Activated CD8-positive, alpha-beta memory T cell treated with anti-CD3 and anti-CD28 coated beads, Interleukin-2, amount 10 ng/mL, durations not matched to agents 7 days and 5 days (primary cell): ENCODE results near the gene INPP5A. TPM values are rescaled to one million over a fixed set of nuclear protein-coding genes. Genes with fewer than 3 reads are reported as not detected.
"Not testable (repeated sequence)": the region's sequence is repeated elsewhere in the genome, so short reads cannot be mapped to it uniquely, and the experiment has no call there.

ENCODE experiments used
- ATAC-seq: fragments of 150-1000 bp; cut with Tn5 transposase; one replicate; pipeline ENCODE4 v1.10.0; 2021; ENCODE audit warnings: moderate library complexity
- CTCF ChIA-PET: fragments of 350-600 bp; sonication (Branson Sonifier 250); formaldehyde crosslinking; loops from one replicate; lab custom pipeline; 2021; ENCODE audit warnings: antibody characterized with exemption; lab: Charles Lee
- DNase-seq: peaks from one replicate; pipeline ENCODE4 v3.0.0-alpha.2; 2020
- H3K27ac Mint-ChIP-seq: one replicate; pipeline ENCODE4 v1.8.0; 2021; ENCODE audit warnings: mild to moderate bottlenecking, mixed read lengths
- H3K27me3 Mint-ChIP-seq: one replicate; pipeline ENCODE4 v1.8.0; 2021; ENCODE audit warnings: mixed read lengths
- H3K36me3 Mint-ChIP-seq: one replicate; pipeline ENCODE4 v1.8.0; 2021; ENCODE audit warnings: mild to moderate bottlenecking, mixed read lengths
- H3K4me1 Mint-ChIP-seq: one replicate; pipeline ENCODE4 v1.8.0; 2021; ENCODE audit warnings: mixed read lengths
- H3K4me3 Mint-ChIP-seq: one replicate; pipeline ENCODE4 v1.8.0; 2021; ENCODE audit warnings: mild to moderate bottlenecking, moderate library complexity, mixed read lengths
- H3K9me3 Mint-ChIP-seq: one replicate; pipeline ENCODE4 v1.8.0; 2022; ENCODE audit warnings: low read depth, mixed read lengths
- total RNA-seq, 2 experiments: library from RNA; stranded (reverse); gene quantifications; one replicate each; pipeline ENCODE4 v1.2.3, GENCODE V29; 2021

Gene INPP5A
- total RNA-seq, 2 experiments from 2014 or later: 6.6 to 7.0 TPM

DNA sequence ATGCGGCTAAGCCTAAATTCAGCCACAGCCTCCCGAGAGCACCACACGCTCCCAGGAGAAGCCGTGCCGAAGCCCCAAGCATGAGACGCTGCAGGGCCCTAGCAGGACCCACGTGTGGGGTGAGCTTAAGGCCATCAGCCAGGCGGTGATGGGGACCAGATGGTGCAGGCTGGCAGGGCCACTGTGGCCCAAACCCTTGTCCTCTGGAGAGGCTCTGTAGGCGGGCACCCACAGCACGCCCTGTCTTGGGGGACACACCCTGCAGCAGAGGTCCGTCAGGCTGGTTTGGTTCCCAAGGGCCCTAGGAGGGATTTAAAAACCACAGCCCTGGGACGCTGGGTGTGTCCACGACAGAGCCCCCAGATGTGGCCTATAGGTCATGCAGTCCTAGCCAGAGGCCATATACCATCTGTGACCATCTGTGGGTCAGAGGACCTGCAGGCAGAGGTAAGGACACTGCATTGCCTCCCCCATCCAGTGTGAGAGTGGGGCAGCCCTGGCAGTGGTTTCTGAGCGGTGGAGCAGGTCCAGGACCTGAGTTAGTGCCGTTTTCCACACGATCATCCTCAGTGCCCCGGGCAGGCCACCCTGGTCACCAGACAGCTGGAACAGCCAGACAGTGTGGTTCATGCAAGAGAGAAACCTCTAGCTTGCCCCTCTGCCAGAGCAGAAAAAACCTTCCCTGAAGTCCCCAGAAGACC is 39.6 kb upstream of the INPP5A start:
- H3K27me3 Mint-ChIP-seq: peaks cover 13% of the 10 kb centered on the region
- ATAC-seq (no peak), DNase-seq (no peak)
- CTCF ChIA-PET: no interaction called here
- H3K27ac Mint-ChIP-seq: no peak overlapping the region
- no peak overlapping the region for H3K4me3 Mint-ChIP-seq
- H3K9me3 Mint-ChIP-seq: no peaks in the 10 kb centered on the region
- no peaks in the 10 kb centered on the region for H3K36me3 Mint-ChIP-seq
- no peaks in the 10 kb centered on the region for H3K4me1 Mint-ChIP-seq

DNA sequence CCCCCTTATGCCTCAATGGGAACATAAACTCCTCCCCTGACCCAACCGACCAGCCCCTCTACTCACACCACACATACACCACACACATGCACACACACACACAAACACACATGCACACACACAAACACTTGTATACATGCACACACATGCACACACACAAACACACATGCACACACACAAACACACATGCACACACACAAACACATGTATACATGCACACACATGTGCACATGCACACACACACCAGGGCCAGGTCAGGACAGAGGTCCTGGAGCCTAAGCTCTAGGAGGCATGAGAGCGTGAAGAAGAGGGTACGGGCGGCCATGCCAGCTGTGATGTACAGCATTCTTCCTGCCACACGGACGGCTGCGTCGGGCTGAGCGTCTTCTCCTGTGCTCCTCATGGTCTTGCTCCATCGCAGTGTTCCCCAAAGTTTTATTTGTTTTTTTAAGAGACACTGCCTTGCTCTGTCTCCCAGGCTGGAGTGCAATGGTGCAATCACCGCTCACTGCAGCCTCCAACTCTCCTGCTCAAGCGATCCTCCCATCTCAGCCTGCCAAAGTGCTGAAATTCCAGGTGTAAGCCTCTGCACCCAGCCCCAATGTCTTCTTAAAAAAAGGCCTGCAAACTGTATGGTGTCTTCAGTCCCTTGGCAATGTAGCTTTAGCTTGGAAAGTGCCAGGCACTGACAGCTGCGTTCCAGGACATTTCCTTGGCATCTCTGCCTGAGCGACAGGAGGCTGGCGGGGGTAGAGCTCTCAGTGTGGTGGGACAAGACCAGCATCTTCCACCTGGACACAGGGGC is 38.8 kb upstream of the INPP5A start:
- no peaks in the 10 kb centered on the region for H3K9me3 Mint-ChIP-seq
- CTCF ChIA-PET: no interaction called here
- no peak for DNase-seq

DNA sequence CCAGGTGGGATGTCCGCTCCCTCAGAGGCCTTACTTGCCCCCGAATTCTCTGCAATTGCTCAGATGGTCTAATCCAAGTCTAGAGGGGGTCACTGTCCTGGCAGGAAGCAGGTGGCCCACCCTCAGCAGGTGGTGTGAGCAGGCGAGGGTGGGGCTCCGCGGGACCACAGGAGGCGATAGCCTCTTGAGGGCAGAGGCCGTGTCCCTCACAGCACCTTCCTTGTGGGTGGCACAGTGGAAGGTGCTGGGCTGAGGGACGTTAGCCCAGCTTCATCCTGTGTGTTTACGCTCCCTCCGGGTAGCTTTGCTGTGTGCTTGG is 38.3 kb upstream of the INPP5A start:
- H3K27me3 Mint-ChIP-seq: peaks cover 12% of the 10 kb centered on the region
- CTCF ChIA-PET: no interaction called here
- no peaks in the 10 kb centered on the region for H3K9me3 Mint-ChIP-seq
- ATAC-seq: no peak
- H3K4me1 Mint-ChIP-seq: no peaks in the 10 kb centered on the region
- DNase-seq: no peak
- H3K4me3 Mint-ChIP-seq: no peak overlapping the region
- H3K27ac Mint-ChIP-seq: no peak overlapping the region
- no peaks in the 10 kb centered on the region for H3K36me3 Mint-ChIP-seq

More for the DNA sequence above, 38.8 kb upstream of the INPP5A start:
- ATAC-seq: no peak
- H3K27me3 Mint-ChIP-seq: peaks cover 12% of the 10 kb centered on the region
- no peaks in the 10 kb centered on the region for H3K4me1 Mint-ChIP-seq
- no peaks in the 10 kb centered on the region for H3K36me3 Mint-ChIP-seq
- no peak overlapping the region for H3K27ac Mint-ChIP-seq
- no peak overlapping the region for H3K4me3 Mint-ChIP-seq

DNA sequence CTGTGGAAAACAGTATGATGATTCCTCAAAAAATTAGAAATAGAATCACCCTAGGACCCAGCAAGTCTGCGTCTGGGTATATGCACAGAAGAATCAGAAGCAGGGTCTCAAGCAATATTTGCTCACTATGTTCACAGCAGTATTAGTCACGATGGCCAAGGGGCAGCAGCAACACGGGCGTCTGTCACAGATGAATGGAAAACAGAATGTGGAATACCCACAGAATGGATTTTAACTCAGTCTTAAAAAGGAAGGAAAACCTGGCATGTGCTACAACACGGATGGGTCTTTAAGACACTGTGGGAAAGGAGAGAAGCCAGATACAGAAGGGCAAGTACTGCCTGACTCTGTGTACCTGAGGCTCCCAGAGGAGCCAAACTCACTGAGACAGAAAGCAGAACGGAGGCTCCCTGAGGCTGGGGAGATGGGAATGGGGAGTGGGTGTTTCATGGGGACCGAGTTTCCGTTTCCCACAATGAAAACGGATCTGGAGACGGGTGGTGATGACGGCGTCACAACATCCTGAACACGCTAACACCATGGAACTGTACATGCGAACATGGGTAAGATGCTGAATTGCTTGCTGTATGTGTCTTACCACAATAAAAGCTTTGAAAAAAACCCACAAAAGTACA is 36.7 kb upstream of the INPP5A start:
- Mint-ChIP-seq H3K27ac (no peak overlapping the region), H3K27me3 (peaks cover 7% of the 10 kb centered on the region)
- CTCF ChIA-PET: no interaction called here

DNA sequence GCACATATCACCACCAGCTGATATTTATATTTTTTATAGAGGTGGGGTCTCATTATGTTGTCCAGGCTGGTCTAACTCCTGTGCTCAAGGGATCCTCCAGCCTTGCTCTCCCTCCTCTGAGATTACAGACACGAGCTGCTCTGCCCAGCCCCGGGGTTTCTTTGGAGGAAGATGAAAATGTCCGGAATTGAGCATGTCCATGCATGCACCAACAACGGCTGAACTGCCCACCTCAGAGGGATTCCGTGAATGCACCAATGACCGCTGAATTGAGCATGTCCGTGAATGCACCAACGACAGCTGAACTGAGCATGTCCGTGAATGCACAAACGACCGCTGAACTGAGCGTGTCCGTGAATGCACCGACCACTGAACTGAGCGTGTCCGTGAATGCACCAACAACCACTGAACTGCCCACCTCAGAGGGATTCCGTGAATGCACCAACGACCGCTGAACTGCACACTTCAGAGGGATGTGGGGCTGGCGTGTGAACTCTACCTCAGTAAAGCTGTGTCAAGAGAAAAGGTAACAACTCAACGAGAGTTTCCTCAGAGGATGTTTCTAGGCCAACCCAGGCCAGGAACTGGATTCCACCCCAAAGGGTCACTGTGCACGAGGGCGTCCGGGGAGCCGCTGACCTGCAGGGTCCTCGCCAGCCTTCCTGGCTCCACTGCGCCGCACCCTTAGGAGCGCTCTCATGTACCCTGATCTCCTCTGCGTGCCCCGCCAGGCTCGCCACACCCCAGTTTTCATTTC is 34.9 kb upstream of the INPP5A start:
- no peaks in the 10 kb centered on the region for H3K4me1 Mint-ChIP-seq
- CTCF ChIA-PET: no interaction called here

More for the DNA sequence above, 36.7 kb upstream of the INPP5A start:
- Mint-ChIP-seq H3K4me3 (no peak overlapping the region), H3K36me3 (no peaks in the 10 kb centered on the region), H3K4me1 (no peaks in the 10 kb centered on the region), H3K9me3 (no peaks in the 10 kb centered on the region)
- no peak for DNase-seq
- ATAC-seq: no peak

DNA sequence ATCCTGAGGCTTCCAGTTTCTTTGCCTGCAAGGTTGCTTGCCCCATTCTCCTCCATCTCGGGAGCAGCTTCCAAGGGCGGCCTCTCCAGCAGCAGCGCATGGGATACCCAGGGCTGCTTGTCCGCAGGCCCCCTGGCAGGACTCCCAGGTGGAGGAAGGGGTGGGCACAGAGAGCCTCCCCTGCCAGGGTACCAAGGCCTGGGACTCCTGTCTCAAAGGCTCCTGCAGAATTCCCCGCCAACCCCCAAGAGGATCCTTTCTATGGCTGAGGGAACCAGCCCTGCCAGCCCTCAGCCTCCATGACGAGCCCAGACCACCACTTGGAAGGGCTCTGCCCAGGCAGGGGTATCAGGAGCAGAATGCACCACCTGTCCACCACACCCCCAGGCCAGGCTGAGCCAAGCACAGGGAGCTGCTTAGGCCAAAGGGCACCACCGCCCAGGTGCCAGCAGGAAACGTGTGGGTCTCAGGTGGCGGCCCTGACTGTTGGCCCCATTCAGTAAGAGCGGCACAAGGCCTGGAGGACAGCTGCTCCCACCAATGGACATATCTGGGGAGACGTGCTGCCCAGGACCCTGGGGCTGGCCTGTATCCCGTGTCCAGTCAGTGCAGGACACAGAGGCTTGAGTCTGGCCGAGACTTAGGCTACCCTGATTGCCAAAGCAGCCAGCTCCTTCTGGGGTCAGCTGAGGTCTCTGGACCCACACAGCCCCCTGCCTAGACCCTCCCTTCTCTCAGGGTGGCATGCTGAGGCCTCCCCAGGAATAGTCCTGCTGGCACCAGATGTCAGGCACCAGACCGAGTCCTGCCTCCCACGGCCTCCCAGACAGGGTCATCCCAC is 33.8 kb upstream of the INPP5A start:
- H3K27me3 Mint-ChIP-seq: peaks cover 5% of the 10 kb centered on the region
- no peak overlapping the region for H3K27ac Mint-ChIP-seq
- no peaks in the 10 kb centered on the region for H3K4me1 Mint-ChIP-seq
- CTCF ChIA-PET: no interaction called here
- H3K36me3 Mint-ChIP-seq: no peaks in the 10 kb centered on the region
- no peak overlapping the region for H3K4me3 Mint-ChIP-seq
- H3K9me3 Mint-ChIP-seq: no peaks in the 10 kb centered on the region
- no peak for DNase-seq
- no peak for ATAC-seq

More for the DNA sequence above, 34.9 kb upstream of the INPP5A start:
- H3K9me3 Mint-ChIP-seq: no peaks in the 10 kb centered on the region
- H3K4me3 Mint-ChIP-seq: no peak overlapping the region
- DNase-seq: no peak
- H3K27ac Mint-ChIP-seq: no peak overlapping the region
- H3K27me3 Mint-ChIP-seq: peaks cover 5% of the 10 kb centered on the region
- no peaks in the 10 kb centered on the region for H3K36me3 Mint-ChIP-seq
- ATAC-seq: no peak

DNA sequence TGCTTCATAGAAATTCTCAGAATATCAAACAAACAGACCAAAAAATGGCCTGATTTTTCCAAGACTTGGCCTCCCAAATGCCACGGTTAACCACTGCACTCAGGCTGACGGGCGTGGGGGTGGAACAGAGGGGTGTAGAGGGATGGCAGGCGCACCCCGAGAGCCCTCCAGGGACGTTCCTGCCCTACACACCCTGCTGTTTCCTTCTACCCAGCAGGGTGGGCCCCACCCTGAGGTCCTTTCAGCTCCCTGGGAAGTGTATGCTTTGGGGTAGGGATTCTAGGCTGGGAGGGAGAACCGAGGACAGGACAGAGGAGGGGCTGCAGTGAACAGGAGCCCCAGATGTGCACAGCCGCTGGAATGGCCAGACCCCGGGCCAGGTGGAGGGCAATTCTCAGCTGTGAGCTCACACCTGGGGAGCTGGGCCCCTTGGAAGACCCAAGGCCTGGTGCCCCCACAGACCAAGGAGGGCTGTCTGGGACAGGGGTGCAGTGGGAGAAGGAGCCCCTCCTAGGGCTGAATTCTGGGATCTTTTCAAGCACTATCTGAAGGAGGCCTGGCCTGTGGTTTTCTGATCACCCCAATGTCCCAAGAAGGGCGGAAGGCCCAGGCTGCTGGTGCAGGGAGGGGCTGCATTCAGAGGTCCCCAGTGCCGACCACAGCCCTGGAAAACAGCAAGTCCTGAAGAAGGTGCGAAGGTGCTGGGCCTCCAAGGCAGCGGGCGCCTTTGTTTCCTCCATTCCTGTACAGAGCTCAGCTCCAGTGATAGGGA is 32.9 kb upstream of the INPP5A start:
- H3K36me3 Mint-ChIP-seq: no peaks in the 10 kb centered on the region
- ATAC-seq (no peak), DNase-seq (no peak)
- no peaks in the 10 kb centered on the region for H3K9me3 Mint-ChIP-seq
- no peak overlapping the region for H3K27ac Mint-ChIP-seq
- H3K27me3 Mint-ChIP-seq: peaks cover 5% of the 10 kb centered on the region
- CTCF ChIA-PET: no interaction called here
- H3K4me3 Mint-ChIP-seq: no peak overlapping the region
- H3K4me1 Mint-ChIP-seq: no peaks in the 10 kb centered on the region

DNA sequence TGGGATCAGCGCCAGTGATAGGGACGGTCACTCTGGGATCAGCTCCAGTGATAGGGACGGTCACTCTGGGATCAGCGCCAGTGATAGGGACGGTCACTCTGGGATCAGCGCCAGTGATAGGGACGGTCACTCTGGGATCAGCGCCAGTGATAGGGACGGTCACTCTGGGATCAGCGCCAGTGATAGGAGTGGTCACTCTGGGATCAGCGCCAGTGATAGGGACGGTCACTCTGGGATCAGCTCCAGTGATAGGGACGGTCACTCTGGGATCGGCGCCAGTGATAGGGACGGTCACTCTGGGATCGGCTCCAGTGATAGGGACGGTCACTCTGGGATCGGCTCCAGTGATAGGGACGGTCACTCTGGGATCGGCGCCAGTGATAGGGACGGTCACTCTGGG is 32.0 kb upstream of the INPP5A start:
- H3K4me3 Mint-ChIP-seq, DNase-seq, H3K27me3 Mint-ChIP-seq, H3K9me3 Mint-ChIP-seq, CTCF ChIA-PET, ATAC-seq, H3K27ac Mint-ChIP-seq, H3K36me3 Mint-ChIP-seq, H3K4me1 Mint-ChIP-seq: not testable (repeated sequence)

DNA sequence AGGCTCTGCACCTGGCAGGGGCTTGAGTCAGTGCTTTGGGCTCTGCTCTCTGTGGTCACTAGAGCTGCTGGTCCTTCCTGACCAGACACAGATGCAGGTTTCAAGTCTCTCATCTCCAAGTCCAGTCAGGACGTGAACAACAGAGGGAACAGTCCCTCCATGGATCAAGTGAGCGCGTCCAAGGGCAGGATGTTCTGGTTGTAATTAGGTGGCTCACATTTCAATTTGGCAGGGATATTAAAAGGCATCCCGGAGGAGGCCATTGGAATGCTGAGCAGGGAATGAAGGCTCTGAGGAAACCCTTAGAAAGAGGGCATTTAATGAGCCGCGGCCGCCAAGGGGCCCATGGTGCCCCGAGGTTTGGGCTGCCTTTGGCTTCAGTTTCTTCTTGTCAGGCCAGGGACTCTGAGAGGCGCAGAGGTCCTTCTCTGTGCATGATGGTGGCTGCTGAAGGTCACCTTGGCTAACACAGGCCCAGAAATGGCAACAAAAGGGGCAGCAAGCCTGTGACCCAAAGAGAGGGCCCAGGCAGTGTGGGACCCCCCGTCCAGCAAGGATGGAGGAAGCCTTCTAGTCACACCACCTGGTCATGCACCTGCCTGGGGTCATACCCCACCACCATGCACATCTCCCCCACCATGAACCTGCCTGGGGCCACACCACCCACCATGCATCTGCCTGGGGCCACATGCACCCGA is 30.7 kb upstream of the INPP5A start:
- Mint-ChIP-seq H3K36me3 (no peaks in the 10 kb centered on the region), H3K4me3 (no peak overlapping the region), H3K27ac (no peak overlapping the region), H3K4me1 (no peaks in the 10 kb centered on the region), H3K9me3 (no peaks in the 10 kb centered on the region), H3K27me3 (no peaks in the 10 kb centered on the region)
- ATAC-seq (no peak), DNase-seq (no peak)
- CTCF ChIA-PET: no interaction called here

DNA sequence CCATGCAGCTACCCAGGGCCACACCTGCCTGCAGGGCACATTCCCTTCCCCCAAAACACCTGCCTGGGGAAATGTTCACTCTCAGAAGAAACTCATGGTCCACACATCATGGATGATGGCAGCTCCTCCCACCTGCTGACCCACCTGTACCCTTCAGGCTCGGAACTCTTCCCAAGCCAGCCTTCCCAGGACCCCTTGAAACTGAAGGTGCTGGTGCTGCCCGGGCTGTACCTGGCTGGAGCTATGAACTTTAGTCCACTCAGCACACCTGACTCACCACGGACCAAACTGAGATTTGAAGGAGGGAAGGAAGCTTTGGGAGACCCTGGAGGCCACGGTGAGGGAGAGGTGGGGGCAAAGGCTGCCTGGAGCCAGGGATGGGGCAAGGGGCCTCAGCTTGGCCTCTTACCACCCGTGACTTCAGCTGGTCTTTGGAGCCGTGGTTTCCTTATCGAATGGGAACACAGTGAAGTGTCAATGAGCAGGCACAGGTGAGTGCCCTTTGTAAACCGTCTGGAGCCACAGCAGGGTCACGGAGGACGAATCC is 30.1 kb upstream of the INPP5A start:
- CTCF ChIA-PET: no interaction called here
- Mint-ChIP-seq H3K4me3 (no peak overlapping the region), H3K27me3 (no peaks in the 10 kb centered on the region), H3K36me3 (no peaks in the 10 kb centered on the region), H3K9me3 (no peaks in the 10 kb centered on the region), H3K4me1 (no peaks in the 10 kb centered on the region), H3K27ac (no peak overlapping the region)
- DNase-seq (no peak), ATAC-seq (no peak)

DNA sequence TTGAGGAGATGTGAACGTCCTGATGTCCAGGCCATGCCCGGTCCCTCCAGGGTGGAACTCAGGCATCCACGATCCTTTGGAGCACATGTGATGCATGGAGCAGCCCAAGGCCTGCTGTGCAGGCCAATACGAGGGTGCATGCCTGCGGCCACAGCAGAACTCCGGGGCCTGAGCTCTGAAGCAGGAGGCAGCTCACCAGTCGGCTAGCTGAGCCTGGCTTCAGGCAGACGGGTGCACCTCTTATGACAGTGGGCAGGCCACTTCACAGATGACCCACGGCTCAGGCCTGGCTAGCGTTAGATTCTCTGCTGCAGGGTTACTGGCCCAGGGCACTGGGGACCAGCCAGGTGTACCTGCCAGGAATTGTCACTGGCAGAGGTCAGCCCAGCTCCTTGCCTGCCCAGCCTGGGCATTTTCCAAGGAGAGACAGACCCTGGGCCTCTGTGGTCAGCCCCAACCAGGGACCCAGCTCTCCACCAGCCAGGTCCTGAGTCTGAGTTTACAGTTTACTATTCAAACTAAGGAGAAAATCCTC is 29.6 kb upstream of the INPP5A start:
- Mint-ChIP-seq H3K36me3 (no peaks in the 10 kb centered on the region), H3K27me3 (no peaks in the 10 kb centered on the region), H3K4me3 (no peak overlapping the region), H3K27ac (no peak overlapping the region), H3K4me1 (no peaks in the 10 kb centered on the region), H3K9me3 (no peaks in the 10 kb centered on the region)
- CTCF ChIA-PET: no interaction called here
- ATAC-seq: no peak
- DNase-seq: no peak
